Smooth muscle cell (in vitro differentiated cells): ENCODE results near the gene B4GALNT2. TPM values are rescaled to one million over a fixed set of nuclear protein-coding genes. Genes with fewer than 3 reads are reported as not detected.
"Not testable (repeated sequence)": the region's sequence is repeated elsewhere in the genome, so short reads cannot be mapped to it uniquely, and the experiment has no call there.

Experiments
- DNase-seq: peaks from one replicate; lab custom pipeline; 2025; ENCODE audit not compliant: unreplicated experiment; lab: John Stamatoyannopoulos, UW
- H2AFZ ChIP-seq: fragments of 200-600 bp; sonication (generic); 2 replicates; pipeline ENCODE4 v1.6.0; 2016; ENCODE audit warnings: antibody characterized with exemption, low read depth, mild to moderate bottlenecking
- H3F3A ChIP-seq: fragments of 200-600 bp; sonication (generic); 2 replicates; pipeline ENCODE4 v1.6.0; 2017; ENCODE audit warnings: antibody characterized with exemption, low read depth
- H3K27ac ChIP-seq: fragments of 200-600 bp; sonication (generic); 2 replicates; pipeline ENCODE4 v1.5.1; 2016; ENCODE audit warnings: low read depth, mild to moderate bottlenecking
- H3K27me3 ChIP-seq: fragments of 200-600 bp; sonication (generic); 2 replicates; pipeline ENCODE4 v1.6.1; 2016; ENCODE audit warnings: low read depth, mild to moderate bottlenecking
- H3K36me3 ChIP-seq: fragments of 200-600 bp; sonication (generic); 2 replicates; pipeline ENCODE4 v1.5.1; 2016; ENCODE audit warnings: low read depth
- H3K4me1 ChIP-seq: fragments of 200-600 bp; sonication (generic); 2 replicates; pipeline ENCODE4 v1.5.1; 2016; ENCODE audit warnings: low read depth
- H3K4me2 ChIP-seq: fragments of 200-600 bp; sonication (generic); 2 replicates; pipeline ENCODE4 v1.6.0; 2016; ENCODE audit warnings: mild to moderate bottlenecking
- H3K4me3 ChIP-seq: fragments of 200-600 bp; sonication (generic); 2 replicates; pipeline ENCODE4 v1.5.1; 2016; ENCODE audit warnings: mild to moderate bottlenecking
- H3K79me2 ChIP-seq: fragments of 200-600 bp; sonication (generic); 2 replicates; pipeline ENCODE4 v1.6.0; 2016; ENCODE audit warnings: low read depth, mild to moderate bottlenecking
- H3K9ac ChIP-seq: fragments of 200-600 bp; sonication (generic); 2 replicates; pipeline ENCODE4 v1.6.0; 2016; ENCODE audit warnings: low read depth
- H3K9me3 ChIP-seq: fragments of 200-600 bp; sonication (generic); replicated peaks from 2 replicates; pipeline ENCODE4 v1.5.1; 2016; ENCODE audit warnings: low read depth
- H4K20me1 ChIP-seq: fragments of 200-600 bp; sonication (generic); 2 replicates; pipeline ENCODE4 v1.6.0; 2016; ENCODE audit warnings: low read depth
- WGBS: methylation state at CpG from one replicate; pipeline ENCODE4 v1.1.7; 2016; ENCODE audit warnings: low lambda C conversion rate; 5-methylcytosine and 5-hydroxymethylcytosine counted together
- polyA plus RNA-seq: library from polyadenylated mRNA; unstranded; fragments of >200 nt; fragmentation: Nextera tagmentation; extraction: Ambion mirVana; gene quantifications from 2 replicates; pipeline ENCODE4 v1.2.1, GENCODE V29; 2016
- total RNA-seq: library from RNA; depleted of rRNA; stranded (reverse); fragments of >200 nt; gene quantifications from 2 replicates; pipeline ENCODE4 v1.2.3, GENCODE V29; 2014
- TF ChIP-seq, protein P1 (sequence below): fragments of 200-600 bp; sonication (generic); IDR thresholded peaks from 2 replicates; pipeline ENCODE4 v1.5.1; 2017; ENCODE audit warnings: borderline replicate concordance, mild to moderate bottlenecking, antibody characterized with exemption; ENCODE audit not compliant: insufficient read depth, poor library complexity, severe bottlenecking

The B4GALNT2 gene
- total and polyA plus RNA-seq, 2 experiments from 2014 or later, result 0.11 to 0.13 TPM

GRCh38 chr17:49100601-49101000 lies 32.0 kb upstream of the B4GALNT2 start:
- Histone ChIP-seq H3K9ac (no peak overlapping the region), H3K27me3 (no peaks in the 10 kb centered on the region), H3K4me2 (peak overlapping the region; percentile 14), H3K36me3 (no peaks in the 10 kb centered on the region), H3K79me2 (no peaks in the 10 kb centered on the region), H3K4me1 (no peaks in the 10 kb centered on the region), H3F3A (peaks cover 6% of the 10 kb centered on the region), H3K9me3 (no peaks in the 10 kb centered on the region), H4K20me1 (no peaks in the 10 kb centered on the region), H3K27ac (peak overlapping the region; percentile 89), H3K4me3 (no peak overlapping the region), H2AFZ (no peak overlapping the region)
- DNase-seq, result no peak
- TF ChIP-seq, protein P1, sequence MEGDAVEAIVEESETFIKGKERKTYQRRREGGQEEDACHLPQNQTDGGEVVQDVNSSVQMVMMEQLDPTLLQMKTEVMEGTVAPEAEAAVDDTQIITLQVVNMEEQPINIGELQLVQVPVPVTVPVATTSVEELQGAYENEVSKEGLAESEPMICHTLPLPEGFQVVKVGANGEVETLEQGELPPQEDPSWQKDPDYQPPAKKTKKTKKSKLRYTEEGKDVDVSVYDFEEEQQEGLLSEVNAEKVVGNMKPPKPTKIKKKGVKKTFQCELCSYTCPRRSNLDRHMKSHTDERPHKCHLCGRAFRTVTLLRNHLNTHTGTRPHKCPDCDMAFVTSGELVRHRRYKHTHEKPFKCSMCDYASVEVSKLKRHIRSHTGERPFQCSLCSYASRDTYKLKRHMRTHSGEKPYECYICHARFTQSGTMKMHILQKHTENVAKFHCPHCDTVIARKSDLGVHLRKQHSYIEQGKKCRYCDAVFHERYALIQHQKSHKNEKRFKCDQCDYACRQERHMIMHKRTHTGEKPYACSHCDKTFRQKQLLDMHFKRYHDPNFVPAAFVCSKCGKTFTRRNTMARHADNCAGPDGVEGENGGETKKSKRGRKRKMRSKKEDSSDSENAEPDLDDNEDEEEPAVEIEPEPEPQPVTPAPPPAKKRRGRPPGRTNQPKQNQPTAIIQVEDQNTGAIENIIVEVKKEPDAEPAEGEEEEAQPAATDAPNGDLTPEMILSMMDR, result no peak

DNA sequence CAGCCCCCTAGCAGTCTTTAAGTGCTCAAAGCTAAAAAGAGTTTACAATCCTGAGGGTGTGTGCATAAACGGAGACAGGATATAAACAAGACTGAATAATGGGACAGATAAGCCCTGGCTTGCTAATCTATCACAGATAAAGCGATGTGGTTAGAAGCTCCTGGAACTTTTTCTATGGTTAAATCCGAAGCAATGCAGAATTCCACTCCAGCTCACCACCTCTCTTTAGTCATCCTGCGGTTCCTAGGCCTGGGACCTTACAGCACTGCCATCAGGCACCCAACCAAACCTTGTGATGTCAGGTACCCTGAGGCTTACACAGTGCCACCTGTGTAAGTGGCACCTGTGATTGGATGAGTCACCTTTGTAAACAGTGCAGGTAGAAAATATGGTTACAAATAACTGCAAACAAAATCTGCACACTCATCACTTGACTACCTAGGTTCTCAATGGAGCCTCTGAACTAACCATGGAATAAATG lies 31.5 kb upstream of the B4GALNT2 start:
- Histone ChIP-seq H3K9me3 (no peaks in the 10 kb centered on the region), H3F3A (peaks cover 6% of the 10 kb centered on the region), H3K79me2 (no peaks in the 10 kb centered on the region), H3K27ac (peak overlapping the region; percentile 89), H3K9ac (peak overlapping the region; percentile 72), H3K27me3 (no peaks in the 10 kb centered on the region), H3K4me1 (no peaks in the 10 kb centered on the region), H2AFZ (no peak overlapping the region), H3K36me3 (no peaks in the 10 kb centered on the region), H4K20me1 (no peaks in the 10 kb centered on the region), H3K4me2 (peak overlapping the region; percentile 14), H3K4me3 (no peak overlapping the region)
- WGBS, result 3% methylated on average over 4 of the region's 4 CpGs
- DNase-seq, result no peak
- TF ChIP-seq, protein P1, result no peak

DNA sequence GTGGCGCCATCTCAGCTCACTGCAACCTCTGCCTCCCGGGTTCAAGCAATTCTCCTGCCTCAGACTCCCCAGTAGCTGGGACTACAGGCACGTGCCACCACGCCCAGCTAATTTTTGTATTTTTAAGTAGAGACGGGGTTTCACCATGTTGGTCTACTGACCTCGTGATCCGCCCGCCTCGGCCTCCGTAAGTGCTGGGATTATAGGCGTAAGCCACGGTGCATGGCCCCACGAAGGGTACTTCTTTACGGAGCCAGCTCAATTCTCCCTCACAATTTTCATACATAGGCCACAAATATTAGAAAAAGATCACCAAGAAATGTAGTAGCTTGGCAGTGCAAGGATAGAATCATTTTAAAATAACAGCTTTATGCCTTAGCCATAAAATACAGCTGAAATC lies 29.2 kb upstream of the B4GALNT2 start:
- not testable (repeated sequence) for H3K9me3 ChIP-seq, H3K4me2 ChIP-seq, H4K20me1 ChIP-seq, H3K4me1 ChIP-seq, H3K9ac ChIP-seq, H3K36me3 ChIP-seq, H3K27me3 ChIP-seq, H3K4me3 ChIP-seq, DNase-seq, H3K79me2 ChIP-seq, H2AFZ ChIP-seq
- Histone ChIP-seq H3F3A (peaks cover 14% of the 10 kb centered on the region), H3K27ac (peak overlapping the region; percentile 53)
- 94% methylated on average over 14 of the region's 14 CpGs for WGBS

- H4K20me1 ChIP-seq, result no peaks in the 10 kb centered on the region
- H2AFZ ChIP-seq, result no peak overlapping the region
- H3K9ac ChIP-seq, result no peak overlapping the region
- WGBS, result 68% methylated on average over 8 of the region's 8 CpGs
- H3K27me3 ChIP-seq, result no peaks in the 10 kb centered on the region
- no peak overlapping the region for H3K4me2 ChIP-seq
- H3K79me2 ChIP-seq, result no peaks in the 10 kb centered on the region
- TF ChIP-seq, protein P1, result no peak
- no peak for DNase-seq
- no peaks in the 10 kb centered on the region for H3K4me1 ChIP-seq
- H3F3A ChIP-seq, result peaks cover 14% of the 10 kb centered on the region
- H3K9me3 ChIP-seq, result no peaks in the 10 kb centered on the region
- H3K27ac ChIP-seq, result peak overlapping the region; percentile 53
- no peak overlapping the region for H3K4me3 ChIP-seq
- H3K36me3 ChIP-seq, result no peaks in the 10 kb centered on the region
Observed at GRCh38 chr17:49104511-49105074, 28.0 kb upstream of the B4GALNT2 start.
